ENCODE data around the gene ABCG2. TPM values are rescaled to one million over a fixed set of nuclear protein-coding genes. Genes with fewer than 3 reads are reported as not detected.

ABCG2 gene
- 23.7 and 26.0 TPM in 2 replicates for total RNA-seq (2022)
- Bru-seq, nascent RNA: percentile 56 among the genes with signal in this experiment
- BruChase-seq, experiment 1, labeled RNA remaining after a 2-hour chase: percentile 63 among the genes with signal in this experiment
- BruChase-seq, experiment 2, labeled RNA remaining after a 6-hour chase: percentile 64 among the genes with signal in this experiment
- long read RNA-seq, full-length matches to known transcripts: 21 of 67 reads
- long read RNA-seq, partial matches to known transcripts: 5 of 67 reads
- long read RNA-seq, other reads (novel, unspliced or antisense): 41 of 67 reads

DNA sequence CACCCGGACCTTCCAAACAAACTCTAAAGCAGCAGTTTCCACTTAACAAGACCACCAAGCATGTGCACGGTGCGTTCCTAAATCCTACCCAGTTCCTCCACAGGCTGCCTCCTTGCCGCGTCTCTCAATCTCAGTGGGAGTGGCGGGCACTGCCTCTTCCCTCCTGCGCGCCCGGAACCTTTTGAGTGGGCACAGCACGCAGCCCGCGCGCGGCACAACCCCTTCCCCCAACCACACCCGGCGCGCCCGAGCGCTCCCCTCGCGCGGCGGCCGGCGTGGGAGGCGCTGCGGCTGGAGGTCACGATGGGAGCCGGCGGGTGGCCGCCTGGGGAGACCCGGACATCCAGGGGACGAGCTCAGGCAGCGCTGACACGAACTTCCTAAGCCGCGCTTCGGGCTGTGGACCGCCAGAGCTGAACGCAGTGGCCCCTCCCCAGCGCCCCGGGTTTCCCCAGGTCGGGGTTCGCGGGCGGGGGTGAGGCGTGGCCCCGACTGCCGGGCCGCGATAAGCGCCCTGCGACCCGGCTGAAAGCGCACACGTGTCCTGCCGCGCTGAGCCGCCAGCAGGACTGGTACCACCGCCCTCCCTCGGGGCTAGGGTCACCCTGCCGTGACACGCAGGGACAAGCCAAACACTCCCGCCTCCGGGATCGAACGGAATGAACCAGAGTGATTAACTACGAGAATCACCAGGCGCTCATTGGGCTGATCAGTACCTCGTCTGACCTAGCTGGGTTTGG, at the start of gene ABCG2:
ABCG2 (minus strand) TSS at position 151 of the 740 bp plus-strand sequence. CDS start 18,644 bp downstream, outside the sequence.
- Mint-ChIP-seq H3K27me3 (ENCODE audit: insufficient read depth, unreplicated experiment) (no peaks in the 10 kb centered on the region), H3K4me3 (ENCODE audit: unreplicated experiment) (peak within 1 kb of the TSS; percentile 80), H3K36me3 (ENCODE audit: insufficient read depth, unreplicated experiment) (no peaks in the 10 kb centered on the region), H3K27ac (ENCODE audit: unreplicated experiment) (peak within 1 kb of the TSS; percentile 67), H3K4me1 (ENCODE audit: low read depth, unreplicated experiment) (peaks cover 9% of the 10 kb centered on the region), H3K9me3 (ENCODE audit: unreplicated experiment) (no peaks in the 10 kb centered on the region)
- peak; percentile 77 to 83 for DNase-seq
- Histone ChIP-seq H3K4me3 (ENCODE audit: low read depth, low read length) (peak within 1 kb of the TSS; percentile 85), H3K9me3 (no peaks in the 10 kb centered on the region), H3K27me3 (replicated peaks; ENCODE audit: control insufficient read depth, insufficient read depth, low read length) (no peaks in the 10 kb centered on the region), H3K4me1 (peaks cover 20% of the 10 kb centered on the region), H3K36me3 (ENCODE audit: control insufficient read depth, insufficient read depth, low read length) (no peaks in the 10 kb centered on the region)
- intact Hi-C loops (cut with micrococcal nuclease; ENCODE audit: unreplicated experiment): loop anchor here (1.0 to 5.0 kb wide), 5 partner anchors 10 to 54 kb away; no protein-coding TSS in a partner anchor
- TF ChIP-seq, protein P1, sequence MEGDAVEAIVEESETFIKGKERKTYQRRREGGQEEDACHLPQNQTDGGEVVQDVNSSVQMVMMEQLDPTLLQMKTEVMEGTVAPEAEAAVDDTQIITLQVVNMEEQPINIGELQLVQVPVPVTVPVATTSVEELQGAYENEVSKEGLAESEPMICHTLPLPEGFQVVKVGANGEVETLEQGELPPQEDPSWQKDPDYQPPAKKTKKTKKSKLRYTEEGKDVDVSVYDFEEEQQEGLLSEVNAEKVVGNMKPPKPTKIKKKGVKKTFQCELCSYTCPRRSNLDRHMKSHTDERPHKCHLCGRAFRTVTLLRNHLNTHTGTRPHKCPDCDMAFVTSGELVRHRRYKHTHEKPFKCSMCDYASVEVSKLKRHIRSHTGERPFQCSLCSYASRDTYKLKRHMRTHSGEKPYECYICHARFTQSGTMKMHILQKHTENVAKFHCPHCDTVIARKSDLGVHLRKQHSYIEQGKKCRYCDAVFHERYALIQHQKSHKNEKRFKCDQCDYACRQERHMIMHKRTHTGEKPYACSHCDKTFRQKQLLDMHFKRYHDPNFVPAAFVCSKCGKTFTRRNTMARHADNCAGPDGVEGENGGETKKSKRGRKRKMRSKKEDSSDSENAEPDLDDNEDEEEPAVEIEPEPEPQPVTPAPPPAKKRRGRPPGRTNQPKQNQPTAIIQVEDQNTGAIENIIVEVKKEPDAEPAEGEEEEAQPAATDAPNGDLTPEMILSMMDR (IDR thresholded peaks at IDR 0.05; ENCODE audit: insufficient read depth in 1 of 2, low read depth in 1 of 2, low read length in 1 of 2, severe bottlenecking in 1 of 2, unreplicated experiment in 1 of 2): no peak
- POLR2A ChIA-PET: interaction anchor here (0.5 to 1.4 kb wide), 3 partner anchors 14 to 126 kb away, joined by 3 to 7 read pairs (median 5); no protein-coding TSS in a partner anchor
- CTCF ChIA-PET: no interaction called here
- no TSS peak for BruUV-seq (replicated peaks)

GRCh38 chr4:88208156-88208555, 49.7 kb upstream of the ABCG2 start:
- Mint-ChIP-seq H3K27ac (ENCODE audit: unreplicated experiment) (peak overlapping the region; percentile 33), H3K27me3 (ENCODE audit: insufficient read depth, unreplicated experiment) (no peaks in the 10 kb centered on the region), H3K36me3 (ENCODE audit: insufficient read depth, unreplicated experiment) (no peaks in the 10 kb centered on the region), H3K4me1 (ENCODE audit: low read depth, unreplicated experiment) (peaks cover 19% of the 10 kb centered on the region), H3K9me3 (ENCODE audit: unreplicated experiment) (peaks cover 10% of the 10 kb centered on the region), H3K4me3 (ENCODE audit: unreplicated experiment) (no peak overlapping the region)
- DNase-seq: no peak
- Histone ChIP-seq H3K4me3 (ENCODE audit: low read depth, low read length) (no peak overlapping the region), H3K27me3 (replicated peaks; ENCODE audit: control insufficient read depth, insufficient read depth, low read length) (no peaks in the 10 kb centered on the region), H3K36me3 (ENCODE audit: control insufficient read depth, insufficient read depth, low read length) (no peaks in the 10 kb centered on the region), H3K4me1 (peaks cover 19% of the 10 kb centered on the region), H3K9me3 (no peaks in the 10 kb centered on the region)
- intact Hi-C loops (cut with micrococcal nuclease; ENCODE audit: unreplicated experiment): no loop called here
- no TSS peak for BruUV-seq (replicated peaks)
- TF ChIP-seq, protein P1 (IDR thresholded peaks at IDR 0.05; ENCODE audit: insufficient read depth in 1 of 2, low read depth in 1 of 2, low read length in 1 of 2, severe bottlenecking in 1 of 2, unreplicated experiment in 1 of 2): no peak
- ChIA-PET CTCF (interaction anchor here (1.5 kb wide), 1 partner anchor 175 kb away, joined by 6 read pairs; no protein-coding TSS in a partner anchor), POLR2A (no interaction called here)

DNA sequence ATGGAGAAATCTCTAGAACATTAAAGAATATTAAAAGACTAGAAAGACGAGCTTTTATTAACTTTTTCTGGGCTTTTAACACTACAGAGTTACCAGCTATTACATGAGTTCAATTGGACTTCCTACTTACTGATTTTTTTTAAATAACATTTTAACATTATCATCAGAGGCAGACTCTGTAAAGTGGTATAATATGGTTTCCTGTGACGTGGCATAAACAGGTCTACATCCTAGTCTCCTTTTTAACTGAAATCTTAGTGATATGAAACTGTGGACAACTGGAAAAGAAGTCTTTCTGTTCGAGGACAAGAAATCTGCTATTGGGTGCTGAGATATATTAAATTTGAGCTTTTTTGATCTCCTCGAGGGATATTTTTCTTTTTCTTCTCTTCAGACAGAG, 48.7 kb upstream of the ABCG2 start:
- no TSS peak for BruUV-seq (replicated peaks)
- ChIA-PET CTCF (no interaction called here), POLR2A (no interaction called here)
- H3K36me3 ChIP-seq (ENCODE audit: control insufficient read depth, insufficient read depth, low read length): no peaks in the 10 kb centered on the region
- peaks cover 16% of the 10 kb centered on the region for H3K4me1 ChIP-seq
- H3K4me3 ChIP-seq (ENCODE audit: low read depth, low read length): no peak overlapping the region
- no peaks in the 10 kb centered on the region for H3K27me3 ChIP-seq (replicated peaks; ENCODE audit: control insufficient read depth, insufficient read depth, low read length)
- Mint-ChIP-seq H3K4me3 (ENCODE audit: unreplicated experiment) (no peak overlapping the region), H3K27me3 (ENCODE audit: insufficient read depth, unreplicated experiment) (no peaks in the 10 kb centered on the region), H3K36me3 (ENCODE audit: insufficient read depth, unreplicated experiment) (no peaks in the 10 kb centered on the region), H3K27ac (ENCODE audit: unreplicated experiment) (no peak overlapping the region), H3K4me1 (ENCODE audit: low read depth, unreplicated experiment) (peaks cover 15% of the 10 kb centered on the region), H3K9me3 (ENCODE audit: unreplicated experiment) (peaks cover 10% of the 10 kb centered on the region)
- TF ChIP-seq, protein P1 (IDR thresholded peaks at IDR 0.05; ENCODE audit: insufficient read depth in 1 of 2, low read depth in 1 of 2, low read length in 1 of 2, severe bottlenecking in 1 of 2, unreplicated experiment in 1 of 2): no peak
- intact Hi-C loops (cut with micrococcal nuclease; ENCODE audit: unreplicated experiment): no loop called here
- DNase-seq: no peak
- H3K9me3 ChIP-seq: no peaks in the 10 kb centered on the region
